Stimulated activated CD4-positive, alpha-beta T cell treated with anti-CD3 and anti-CD28 coated beads, Interleukin-12 subunit alpha, Interleukin-12 subunit beta, amount 100 ng/mL, for 48 hours (primary cell): ENCODE results near the gene PDXK.
A peak's percentile ranks its signal among the peaks of the same experiment; 100 is the strongest.

ENCODE experiments used
- DNase-seq, 3 donors: peaks; one replicate each; pipeline ENCODE4 v3.0.0-alpha.2; 2020; ENCODE audit warnings: low read depth in 2 of 3, low spot score in 1 of 3

The PDXK gene

DNA sequence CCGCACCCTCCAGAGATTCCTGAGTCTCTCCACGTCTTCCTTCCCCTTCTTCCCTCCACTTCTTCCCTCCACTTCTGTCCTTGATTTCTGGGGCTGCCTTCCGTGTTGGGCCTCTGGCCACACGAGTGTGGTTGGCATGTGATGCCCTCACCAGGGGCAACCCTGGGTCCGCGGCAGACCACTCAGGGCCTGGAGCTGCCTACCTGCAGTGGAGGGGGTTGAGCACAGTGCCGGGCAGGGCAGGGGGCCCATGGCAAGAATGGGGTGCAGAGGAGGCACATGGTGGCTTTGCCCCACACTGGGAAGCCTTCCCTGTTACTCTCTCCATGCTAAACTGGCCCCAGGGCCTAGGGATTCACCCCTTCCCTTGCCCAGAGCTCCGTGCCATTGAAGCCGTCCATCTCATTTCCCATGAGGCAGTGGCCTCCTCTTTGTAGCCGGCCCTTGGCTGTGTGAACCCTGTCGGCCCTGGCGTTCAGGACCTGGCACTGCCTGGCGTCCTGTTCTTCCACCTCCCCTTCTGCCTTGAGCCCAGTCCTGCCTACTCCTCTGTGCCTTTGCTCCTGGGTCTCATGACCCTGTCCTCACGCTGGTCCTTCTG is 83.9 kb downstream of the PDXK start:
- no peak for DNase-seq

DNA sequence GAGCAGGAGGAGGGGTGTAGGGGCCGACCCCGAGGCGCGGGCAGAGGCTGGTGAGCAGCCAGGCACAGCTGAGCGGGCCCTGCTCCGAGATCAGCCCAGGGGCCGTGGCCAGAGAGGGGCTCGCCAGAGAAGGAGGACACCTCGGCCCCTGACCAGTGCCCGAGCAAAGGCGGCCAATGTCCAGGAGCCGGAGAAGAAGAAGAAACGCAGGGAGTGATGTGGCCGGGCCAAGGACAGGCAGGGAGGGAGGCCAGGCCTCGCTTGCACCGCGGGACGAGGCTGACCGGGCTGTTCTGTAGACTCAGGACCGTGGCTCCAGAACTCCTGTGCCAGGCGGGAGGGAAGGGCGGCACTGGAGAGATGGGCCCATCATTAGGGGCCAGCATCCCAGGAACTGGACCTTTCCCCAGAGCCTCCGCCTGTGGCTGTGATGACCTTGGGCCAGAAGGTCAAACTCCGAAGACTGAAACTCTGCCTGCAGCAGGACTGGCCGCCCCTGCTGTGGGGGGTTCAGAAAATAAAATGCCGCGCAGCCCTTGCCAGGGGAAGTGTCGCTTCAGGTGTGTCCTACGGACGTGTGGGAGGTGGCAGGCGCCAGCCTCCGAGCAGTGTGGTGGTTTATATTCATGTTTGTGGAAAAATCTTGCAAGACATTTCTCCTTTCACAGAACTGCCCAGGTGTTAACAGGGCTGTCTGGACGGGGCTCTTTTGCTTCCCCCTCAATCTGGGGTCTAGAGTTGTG is 84.8 kb downstream of the PDXK start:
- DNase-seq, result no peak

DNA sequence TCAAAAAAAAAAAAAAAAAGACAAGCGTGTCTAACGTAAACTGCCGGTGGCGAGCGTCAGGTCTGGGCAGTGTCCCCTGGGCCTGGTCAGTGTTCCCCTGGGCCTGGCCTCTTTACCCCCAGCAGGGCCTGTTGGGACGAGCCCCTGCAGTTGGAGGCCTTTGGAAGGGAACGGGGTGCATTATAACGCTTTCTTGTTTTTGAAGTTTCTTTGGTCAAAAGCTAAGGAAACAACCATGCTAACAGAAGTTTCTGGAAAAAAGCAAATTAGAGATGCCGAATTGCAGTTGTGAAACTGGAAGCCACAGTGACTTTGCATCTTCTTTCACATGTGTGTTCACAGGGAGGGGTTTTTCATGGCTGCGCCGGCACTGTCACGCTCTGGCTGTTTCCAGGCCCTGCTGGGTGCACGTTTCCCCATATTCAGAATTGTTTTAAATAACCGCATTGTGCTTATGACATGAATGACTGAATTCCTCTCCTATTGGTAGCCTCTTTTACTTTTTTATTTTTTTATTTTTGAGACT is 86.4 kb downstream of the PDXK start:
- no peak for DNase-seq

DNA sequence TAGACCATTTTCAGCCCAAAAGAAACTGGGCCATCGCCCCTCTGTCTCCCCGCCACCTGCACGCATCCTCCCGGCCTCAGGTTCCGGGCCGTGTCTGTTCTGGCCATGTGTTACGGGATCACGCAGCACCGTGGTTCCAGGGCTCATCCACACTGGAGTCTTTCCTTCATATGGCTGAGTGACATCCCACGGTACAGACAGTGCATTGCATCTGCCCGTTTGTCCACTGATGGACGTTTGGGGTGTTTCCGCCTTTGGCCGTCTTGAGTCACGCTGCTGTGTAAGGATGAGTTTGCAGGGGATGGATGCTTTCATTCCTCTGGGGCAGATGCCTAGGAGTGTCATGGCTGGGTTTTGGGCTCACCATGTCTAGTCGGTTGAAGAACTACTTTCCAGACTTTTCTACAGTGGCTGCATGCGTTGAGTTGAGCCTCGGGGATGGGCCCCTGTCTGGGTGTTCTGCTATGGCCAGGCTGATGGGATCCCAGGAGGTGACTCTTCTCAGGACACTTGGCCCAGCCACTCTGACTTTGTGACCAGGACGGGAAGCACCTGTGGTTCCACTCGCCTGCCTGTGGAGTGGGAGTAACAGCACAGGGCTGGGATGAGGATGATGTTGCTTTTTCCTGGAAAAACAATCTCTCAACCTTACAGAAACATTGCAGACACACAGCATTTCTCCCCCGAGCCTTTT is 87.2 kb downstream of the PDXK start:
- DNase-seq, result no peak

DNA sequence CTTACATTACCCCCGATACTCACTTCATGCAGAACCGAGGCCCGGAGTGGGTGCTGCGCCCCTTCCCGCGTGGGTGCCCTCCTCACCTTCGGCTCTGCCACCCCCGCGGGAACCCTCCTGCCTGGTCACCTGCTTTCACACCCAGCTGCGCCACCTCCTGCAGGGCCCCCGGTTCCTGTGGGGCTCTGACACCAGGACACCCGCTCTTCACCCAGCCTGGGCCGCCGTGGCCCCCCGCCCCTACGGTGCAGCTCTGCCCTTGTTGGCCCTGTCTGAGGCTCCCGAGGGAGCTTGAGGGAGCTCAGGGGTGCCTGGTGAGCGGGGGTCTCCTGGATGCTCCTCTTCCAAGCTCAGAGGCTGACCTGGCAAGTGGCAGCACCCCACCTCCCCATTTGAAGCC is 89.4 kb downstream of the PDXK start:
- no peak for DNase-seq

DNA sequence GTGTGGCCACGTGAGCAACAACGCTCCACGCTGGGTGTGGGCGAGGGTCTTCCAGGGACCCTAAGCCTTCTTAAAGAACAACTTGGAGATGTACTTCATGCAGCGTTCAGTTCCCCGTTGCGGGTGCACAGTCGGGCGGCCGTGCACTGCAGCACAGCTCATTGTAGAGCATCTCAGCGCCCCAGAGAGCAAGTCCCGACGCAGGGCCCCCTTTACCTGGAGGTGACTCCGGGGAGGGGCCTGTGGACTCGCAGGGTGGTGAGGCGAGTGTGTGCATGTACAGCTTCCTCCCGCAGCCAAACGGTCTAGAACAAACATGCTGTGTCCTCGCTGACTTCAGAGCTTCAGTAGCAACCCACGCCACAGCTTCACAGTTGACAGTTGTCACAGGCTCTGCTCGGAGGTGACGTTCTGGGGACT is 89.9 kb downstream of the PDXK start:
- DNase-seq, result no peak

DNA sequence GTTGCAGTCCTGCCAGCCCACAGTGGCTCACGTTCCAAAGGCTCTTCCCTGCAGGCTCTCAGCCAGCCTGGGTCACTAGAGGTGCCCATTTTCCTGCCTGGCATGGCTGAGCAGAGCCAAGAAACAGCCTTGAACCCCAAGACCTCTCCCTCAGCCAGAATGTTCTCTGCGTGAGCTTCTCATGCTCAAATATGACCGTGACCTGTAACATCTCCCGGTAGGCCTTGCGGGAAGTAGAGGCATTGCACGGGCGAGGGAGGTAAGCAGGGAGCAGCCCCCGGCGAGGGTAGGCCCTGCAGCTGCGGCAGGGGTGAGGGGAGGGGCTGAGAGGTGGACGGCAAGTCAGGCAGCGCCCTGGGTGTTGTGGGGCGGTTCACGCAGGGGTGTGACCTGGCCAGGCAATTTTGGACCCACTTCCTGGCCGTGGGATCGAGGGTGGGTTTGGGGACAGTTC is 90.4 kb downstream of the PDXK start:
- DNase-seq, result no peak

DNA sequence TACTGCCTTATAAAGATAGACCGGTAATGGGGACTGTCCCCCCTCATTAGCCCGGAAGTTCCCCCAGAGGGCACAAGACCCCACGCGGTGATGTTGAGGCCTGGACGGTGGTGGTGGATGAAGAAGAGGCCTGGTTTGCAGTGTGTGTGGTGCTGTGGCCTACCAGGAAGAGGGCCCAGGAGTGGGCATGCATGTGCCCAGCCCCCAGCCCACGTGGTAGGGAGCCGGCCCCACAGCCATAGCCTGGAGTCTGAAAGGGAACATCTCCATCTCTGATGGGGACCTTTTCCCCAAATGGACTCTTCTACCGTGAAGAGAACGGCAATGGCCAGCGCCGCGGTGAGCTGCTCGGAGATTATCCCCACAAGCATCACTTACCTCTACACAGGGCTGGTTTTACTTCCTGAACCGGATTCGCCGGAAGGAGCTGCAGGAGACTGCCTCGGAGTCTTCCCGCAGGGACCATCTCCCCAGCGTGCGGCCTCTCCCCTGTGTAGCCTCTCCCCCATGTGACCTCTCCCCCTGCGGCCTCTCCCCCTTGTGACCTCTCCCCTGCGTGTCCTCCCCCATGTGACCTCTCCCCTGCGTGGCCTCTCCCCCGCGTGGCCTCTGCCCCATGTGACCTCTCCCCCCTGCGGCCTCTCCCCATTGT is 91.0 kb downstream of the PDXK start:
- no peak for DNase-seq

DNA sequence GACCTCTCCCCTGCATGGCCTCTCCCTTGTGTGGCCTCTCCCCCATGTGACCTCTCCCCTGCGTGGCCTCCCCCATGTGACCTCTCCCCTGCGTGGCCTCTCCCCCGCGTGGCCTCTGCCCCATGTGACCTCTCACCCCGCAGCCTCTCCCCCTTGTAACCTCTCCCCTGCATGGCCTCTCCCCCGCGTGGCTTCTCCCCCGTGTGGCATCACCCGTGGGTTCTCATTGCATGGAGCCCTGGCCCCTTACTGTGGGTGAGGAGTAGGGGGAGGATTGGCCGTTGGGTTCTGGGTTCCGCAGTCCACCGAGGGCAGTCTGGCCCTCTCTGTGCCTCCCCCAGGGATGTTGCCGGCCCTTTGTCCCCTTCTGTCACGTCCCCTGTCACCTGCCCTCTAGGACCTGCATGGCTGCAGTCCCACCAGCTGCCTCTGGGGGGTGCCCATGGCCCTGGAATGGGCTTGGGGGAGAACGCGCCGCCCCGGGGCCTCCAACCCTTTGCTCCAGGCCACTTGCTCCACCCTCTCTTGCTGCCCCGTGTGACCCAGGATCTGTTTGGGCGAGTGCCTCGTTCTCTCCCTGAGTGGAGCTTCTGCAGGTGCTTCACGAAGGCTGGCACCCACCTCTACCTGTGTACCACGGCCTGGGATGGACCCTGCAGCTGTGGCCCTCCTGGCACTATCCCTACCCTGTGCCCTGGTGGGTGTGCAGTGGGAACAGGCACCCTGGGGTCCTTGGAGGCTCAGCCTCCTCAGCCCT is 91.8 kb downstream of the PDXK start:
- DNase-seq, result peak; percentile 88 to 98 (median 89)

DNA sequence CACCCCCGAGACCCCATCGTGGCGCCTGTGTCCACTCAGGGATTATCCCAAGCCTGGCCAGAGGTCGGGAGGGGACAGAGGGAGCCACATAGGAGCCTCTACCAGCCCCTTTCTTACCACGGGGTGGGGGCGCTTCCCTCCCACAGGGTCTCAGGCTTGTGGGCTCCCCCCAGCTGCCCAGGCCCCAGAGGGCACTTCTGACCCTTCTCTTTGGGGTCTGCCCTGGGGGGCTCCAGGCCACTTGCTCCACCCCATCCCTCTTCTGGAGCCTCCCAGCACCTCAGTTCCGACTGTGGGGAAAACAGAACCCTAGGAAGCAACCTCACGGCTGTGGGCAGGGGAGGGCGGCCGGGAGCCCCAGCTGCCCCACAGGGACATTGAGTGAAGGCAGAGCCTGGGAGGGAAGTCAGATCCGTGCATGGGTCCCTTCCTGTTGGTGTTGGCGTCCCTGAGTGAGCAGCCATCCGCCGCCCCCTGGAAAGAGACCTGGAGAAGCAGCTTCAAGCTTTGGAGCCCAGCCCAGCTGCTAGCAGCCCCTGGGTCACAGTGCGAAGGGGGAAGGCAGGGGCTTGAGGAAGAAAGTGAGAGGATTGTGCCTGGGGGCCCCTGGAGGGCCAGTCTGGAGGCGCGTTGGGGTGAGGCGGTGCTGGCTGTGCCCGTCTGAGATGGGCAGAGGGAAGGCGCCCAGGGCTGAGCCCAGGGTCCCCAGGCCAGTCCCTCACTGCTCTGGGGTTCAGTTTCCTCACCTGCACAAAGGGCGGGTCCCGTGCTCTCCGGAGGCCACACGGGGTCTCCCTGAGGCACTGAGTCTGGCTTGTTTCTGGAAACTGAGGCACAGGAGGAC is 92.6 kb downstream of the PDXK start:
- no peak for DNase-seq
